ENCODE data around the gene COL9A3.

DNA sequence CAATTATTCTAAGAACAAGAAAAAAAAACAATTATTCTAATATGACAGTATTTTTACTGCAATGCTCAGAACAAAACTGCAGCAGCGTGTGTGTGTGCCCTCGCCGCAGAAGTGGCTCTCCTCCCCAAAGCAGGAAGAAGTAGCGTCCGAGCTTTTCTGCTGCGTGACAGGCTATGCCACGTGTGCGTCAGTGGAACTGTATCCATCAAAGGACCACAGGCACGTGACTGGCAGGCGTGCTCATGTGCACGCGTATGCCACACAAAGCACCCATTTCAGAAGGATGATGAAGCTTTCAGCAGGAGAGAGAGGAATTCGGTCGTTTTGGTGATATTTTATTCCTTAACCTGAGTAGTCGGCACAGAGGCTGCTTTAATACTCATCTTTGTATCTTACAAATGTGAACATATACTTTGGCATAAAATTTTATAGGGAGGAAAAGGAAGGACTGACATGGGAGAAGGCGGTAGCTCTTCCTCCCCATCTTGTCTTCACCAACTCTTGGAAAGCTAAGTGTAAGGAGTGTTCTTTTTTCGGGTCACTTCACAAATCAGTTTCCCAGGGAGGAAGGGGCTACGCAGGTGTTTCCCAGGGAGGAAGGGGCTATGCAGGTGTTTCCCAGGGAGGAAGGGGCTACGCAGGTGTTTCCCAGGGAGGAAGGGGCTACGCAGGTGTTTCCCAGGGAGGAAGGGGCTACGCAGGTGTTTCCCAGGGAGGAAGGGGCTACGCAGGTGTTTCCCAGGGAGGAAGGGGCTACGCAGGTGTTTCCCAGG is 41.4 kb downstream of the COL9A3 start:
- TF ChIP-seq, protein P1, sequence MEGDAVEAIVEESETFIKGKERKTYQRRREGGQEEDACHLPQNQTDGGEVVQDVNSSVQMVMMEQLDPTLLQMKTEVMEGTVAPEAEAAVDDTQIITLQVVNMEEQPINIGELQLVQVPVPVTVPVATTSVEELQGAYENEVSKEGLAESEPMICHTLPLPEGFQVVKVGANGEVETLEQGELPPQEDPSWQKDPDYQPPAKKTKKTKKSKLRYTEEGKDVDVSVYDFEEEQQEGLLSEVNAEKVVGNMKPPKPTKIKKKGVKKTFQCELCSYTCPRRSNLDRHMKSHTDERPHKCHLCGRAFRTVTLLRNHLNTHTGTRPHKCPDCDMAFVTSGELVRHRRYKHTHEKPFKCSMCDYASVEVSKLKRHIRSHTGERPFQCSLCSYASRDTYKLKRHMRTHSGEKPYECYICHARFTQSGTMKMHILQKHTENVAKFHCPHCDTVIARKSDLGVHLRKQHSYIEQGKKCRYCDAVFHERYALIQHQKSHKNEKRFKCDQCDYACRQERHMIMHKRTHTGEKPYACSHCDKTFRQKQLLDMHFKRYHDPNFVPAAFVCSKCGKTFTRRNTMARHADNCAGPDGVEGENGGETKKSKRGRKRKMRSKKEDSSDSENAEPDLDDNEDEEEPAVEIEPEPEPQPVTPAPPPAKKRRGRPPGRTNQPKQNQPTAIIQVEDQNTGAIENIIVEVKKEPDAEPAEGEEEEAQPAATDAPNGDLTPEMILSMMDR (conservative IDR thresholded peaks at IDR 0.05): no peak
- TF ChIP-seq EZH2 (IDR thresholded peaks at IDR 0.05; ENCODE audit: low read depth): no peak

All from PC-9 (cell line).